Small intestine (tissue), 7 donors: ENCODE results near the gene CDKN2C. TPM values are rescaled to one million over a fixed set of nuclear protein-coding genes. Genes with fewer than 3 reads are reported as not detected.

Source experiments
- DNase-seq, 2 donors: peaks; one replicate each; pipeline versions ENCODE4 v3.0.0 to v3.0.0-alpha.2; 2013
- FAIRE-seq: peaks from 2 replicates; lab custom pipeline; 2012; peaks lifted over from hg19 to GRCh38; lab: Jason Lieb, UNC
- H3K27ac ChIP-seq, 3 donors: one replicate each; pipeline ENCODE4 v1.5.1; 2013; ENCODE audit warnings: low read length in 2 of 3, mild to moderate bottlenecking in 2 of 3, control low read depth in 1 of 3, inconsistent platforms in 1 of 3, low read depth in 1 of 3, moderate library complexity in 1 of 3
- H3K27me3 ChIP-seq, 3 donors: one replicate each; pipeline ENCODE4 v1.6.1; 2013; ENCODE audit warnings: low read length in 3 of 3, inconsistent platforms in 1 of 3; ENCODE audit not compliant: control insufficient read depth in 3 of 3, insufficient read depth in 3 of 3
- H3K36me3 ChIP-seq, 3 donors: one replicate each; pipeline ENCODE4 v1.6.1; 2013; ENCODE audit warnings: low read length in 3 of 3, inconsistent platforms in 1 of 3, low read depth in 1 of 3, mild to moderate bottlenecking in 1 of 3, moderate library complexity in 1 of 3; ENCODE audit not compliant: control insufficient read depth in 3 of 3, insufficient read depth in 2 of 3
- H3K4me1 ChIP-seq, 3 donors: one replicate each; pipeline ENCODE4 v1.6.1; 2013; ENCODE audit warnings: low read length in 2 of 3, inconsistent platforms in 1 of 3, low read depth in 1 of 3, mild to moderate bottlenecking in 1 of 3, moderate library complexity in 1 of 3; ENCODE audit not compliant: control insufficient read depth in 3 of 3, insufficient read depth in 2 of 3
- H3K4me3 ChIP-seq, 3 donors: one replicate each; pipeline ENCODE4 v1.5.1; 2013; ENCODE audit warnings: low read length in 3 of 3, control low read depth in 1 of 3, inconsistent platforms in 1 of 3, low read depth in 1 of 3, mild to moderate bottlenecking in 1 of 3, moderate library complexity in 1 of 3
- H3K9me3 ChIP-seq, 2 donors: one replicate each; pipeline ENCODE4 v1.6.1; 2013; ENCODE audit warnings: low read depth in 1 of 2, low read length in 1 of 2; ENCODE audit not compliant: control insufficient read depth in 2 of 2, insufficient read depth in 1 of 2
- WGBS, 3 donors: extraction: QIAGEN DNeasy Blood & Tissue Kit; methylation state at CpG; one replicate each; pipeline ENCODE4 v1.1.7; 2013; 5-methylcytosine and 5-hydroxymethylcytosine counted together
- polyA plus RNA-seq, 4 donors: library from polyadenylated mRNA; stranded (reverse) in 3 of 4; unstranded in 1 of 4; fragments of 200-250 nt in 3 of 4; fragments of 120-200 nt in 1 of 4; gene quantifications; one replicate each; pipeline versions ENCODE4 v1.2.1 to v1.2.3, GENCODE V29; 2013
- donor health status: healthy with polysubstance abuse.
- donor health status: control.
- donor health status: control.
- donor health status: Bipolar disorder and iron deficiency.
- donor health status: healthy.

Gene CDKN2C
- polyA plus RNA-seq, 4 donors, result 3.9 to 18.3 (median 13.8) TPM

DNA sequence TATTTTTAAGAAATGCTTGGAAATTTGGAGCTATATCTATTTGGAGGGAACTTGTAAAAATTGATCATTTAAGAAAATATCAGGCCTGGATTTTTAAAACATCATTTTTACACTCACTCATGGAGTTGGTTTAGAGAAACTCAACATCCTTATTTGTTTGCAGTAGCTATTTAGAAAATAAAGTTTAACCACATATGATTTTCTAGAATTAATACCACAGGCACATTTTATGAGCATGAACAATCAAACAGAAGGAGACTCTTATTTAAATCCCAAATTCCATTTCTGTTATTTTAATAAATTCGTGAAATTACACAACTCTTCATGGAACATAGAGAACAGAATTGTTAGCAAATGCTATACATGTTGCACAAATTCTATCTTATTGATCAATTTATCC lies 3.2 kb downstream of the CDKN2C start:
- H3K27me3 ChIP-seq, result peaks cover 0 to 56% (median 0%) of the 10 kb centered on the region in 3 donors
- DNase-seq, result no peak
- H3K9me3 ChIP-seq, result no peaks in the 10 kb centered on the region
- no peak for FAIRE-seq
- 95 to 98% (median 97%) methylated on average over 1 of the region's 1 CpG for WGBS, 3 donors
- H3K36me3 ChIP-seq, result no peaks in the 10 kb centered on the region
- H3K27ac ChIP-seq, result no peak overlapping the region
- H3K4me3 ChIP-seq, result no peak overlapping the region
- H3K4me1 ChIP-seq, result peaks cover 0 to 20% (median 0%) of the 10 kb centered on the region in 3 donors

DNA sequence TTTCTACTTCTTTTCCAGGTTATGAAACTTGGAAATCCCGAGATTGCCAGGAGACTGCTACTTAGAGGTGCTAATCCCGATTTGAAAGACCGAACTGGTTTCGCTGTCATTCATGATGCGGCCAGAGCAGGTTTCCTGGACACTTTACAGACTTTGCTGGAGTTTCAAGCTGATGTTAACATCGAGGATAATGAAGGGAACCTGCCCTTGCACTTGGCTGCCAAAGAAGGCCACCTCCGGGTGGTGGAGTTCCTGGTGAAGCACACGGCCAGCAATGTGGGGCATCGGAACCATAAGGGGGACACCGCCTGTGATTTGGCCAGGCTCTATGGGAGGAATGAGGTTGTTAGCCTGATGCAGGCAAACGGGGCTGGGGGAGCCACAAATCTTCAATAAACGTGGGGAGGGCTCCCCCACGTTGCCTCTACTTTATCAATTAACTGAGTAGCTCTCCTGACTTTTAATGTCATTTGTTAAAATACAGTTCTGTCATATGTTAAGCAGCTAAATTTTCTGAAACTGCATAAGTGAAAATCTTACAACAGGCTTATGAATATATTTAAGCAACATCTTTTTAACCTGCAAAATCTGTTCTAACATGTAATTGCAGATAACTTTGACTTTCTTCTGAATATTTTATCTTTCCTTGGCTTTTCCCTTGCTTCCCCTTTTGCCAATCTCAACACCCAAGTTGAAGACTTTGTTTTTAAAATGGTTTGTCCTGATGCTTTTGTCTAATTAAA lies 4.0 kb downstream of the CDKN2C start:
- H3K36me3 ChIP-seq, result no peaks in the 10 kb centered on the region
- H3K4me1 ChIP-seq, result peaks cover 0 to 25% (median 0%) of the 10 kb centered on the region in 3 donors
- FAIRE-seq, result no peak
- DNase-seq, result no peak
- H3K27me3 ChIP-seq, result peaks cover 0 to 64% (median 0%) of the 10 kb centered on the region in 3 donors
- 91 to 94% (median 91%) methylated on average over 13 of the region's 13 CpGs for WGBS, 3 donors
- no peak overlapping the region for H3K27ac ChIP-seq
- no peak overlapping the region for H3K4me3 ChIP-seq
- H3K9me3 ChIP-seq, result no peaks in the 10 kb centered on the region

DNA sequence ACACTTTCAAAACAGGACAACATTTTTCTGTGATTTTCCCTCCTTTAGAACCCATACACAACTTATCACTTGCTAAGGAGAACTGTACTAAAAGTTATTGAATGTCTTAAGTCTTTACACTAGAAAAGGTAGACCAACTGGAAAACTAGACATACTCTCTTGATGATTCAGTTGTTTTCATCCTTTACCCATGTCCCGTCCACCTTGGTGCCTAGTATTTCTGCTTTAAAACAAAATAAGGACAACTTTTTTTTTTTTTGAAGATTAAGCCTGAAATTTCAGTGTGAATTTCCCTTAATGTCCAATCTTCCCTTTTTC lies 4.5 kb downstream of the CDKN2C start:
- FAIRE-seq (no peak), DNase-seq (no peak)
- Histone ChIP-seq H3K36me3 (no peaks in the 10 kb centered on the region), H3K27me3 (peaks cover 0 to 63% (median 0%) of the 10 kb centered on the region in 3 donors), H3K9me3 (no peaks in the 10 kb centered on the region), H3K27ac (no peak overlapping the region), H3K4me1 (peaks cover 0 to 25% (median 0%) of the 10 kb centered on the region in 3 donors), H3K4me3 (no peak overlapping the region)
- 86 to 93% (median 89%) methylated on average over 1 of the region's 1 CpG for WGBS, 3 donors

DNA sequence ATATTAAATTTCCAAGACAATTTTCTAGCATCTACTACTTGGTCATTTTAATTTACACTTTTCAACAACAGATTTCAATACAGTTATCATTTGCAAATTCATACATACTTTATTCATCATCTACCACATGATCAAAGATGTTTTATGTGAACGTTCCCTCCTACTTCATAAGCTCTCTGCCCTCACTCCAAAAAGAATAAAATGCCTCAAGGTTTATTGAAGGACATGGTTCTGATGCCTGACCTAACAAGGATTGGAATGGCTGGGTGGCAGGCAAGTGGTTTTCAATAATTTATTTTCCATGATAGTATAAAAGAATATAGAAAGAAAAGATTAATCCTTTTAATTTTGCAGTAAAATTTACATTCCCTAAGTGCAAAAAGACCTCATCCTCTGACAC lies 5.4 kb downstream of the CDKN2C start:
- no peak for DNase-seq
- H3K4me3 ChIP-seq, result no peak overlapping the region

DNA sequence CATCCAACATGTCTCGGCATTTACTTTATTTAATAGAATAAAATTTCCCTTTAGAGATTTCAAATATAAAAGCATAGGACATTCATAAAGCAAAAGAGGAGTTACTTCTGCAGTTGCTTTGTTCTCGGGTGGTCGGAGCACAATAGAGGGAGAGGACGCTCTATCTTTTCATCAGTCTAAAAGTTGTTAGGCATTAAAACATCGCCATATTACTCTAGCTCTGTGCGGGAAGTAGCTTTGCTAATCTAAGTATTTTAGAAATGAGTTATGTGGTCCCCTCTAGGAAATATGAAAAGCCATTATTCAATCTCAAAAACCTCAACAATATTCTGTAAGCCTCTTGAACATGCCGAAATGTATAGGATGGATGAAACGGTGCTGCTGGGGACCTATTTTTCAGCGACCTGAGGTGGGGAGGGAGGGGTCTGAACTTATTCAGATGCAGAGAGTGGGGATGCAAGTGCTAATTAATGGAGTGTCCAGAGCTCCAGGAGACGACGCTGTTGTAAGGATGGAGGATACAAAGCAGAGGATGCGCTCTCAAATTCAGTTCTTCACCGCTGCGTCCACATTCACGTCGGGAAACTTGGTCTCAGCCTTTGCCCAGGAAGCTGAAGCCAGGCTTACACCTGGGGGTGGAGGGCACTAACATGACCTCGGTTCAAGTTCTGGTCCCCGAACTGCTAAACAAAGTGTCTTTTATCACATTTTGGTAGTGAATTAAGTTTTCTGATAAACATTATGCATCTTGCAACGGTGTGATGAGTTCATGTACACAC lies 6.3 kb downstream of the CDKN2C start:
- FAIRE-seq (no peak), DNase-seq (no peak)
- Histone ChIP-seq H3K4me1 (peaks cover 0 to 14% (median 0%) of the 10 kb centered on the region in 3 donors), H3K27me3 (peaks cover 0 to 50% (median 0%) of the 10 kb centered on the region in 3 donors), H3K9me3 (no peaks in the 10 kb centered on the region), H3K27ac (no peak overlapping the region), H3K4me3 (peak overlapping the region in 1 of 3 donors; percentile 84), H3K36me3 (no peaks in the 10 kb centered on the region)
- WGBS, 3 donors, result 47 to 59% (median 55%) methylated on average over 19 of the region's 19 CpGs

More for the DNA sequence above, 5.4 kb downstream of the CDKN2C start:
- Histone ChIP-seq H3K36me3 (no peaks in the 10 kb centered on the region), H3K27me3 (peaks cover 0 to 58% (median 0%) of the 10 kb centered on the region in 3 donors), H3K4me1 (peaks cover 0 to 18% (median 0%) of the 10 kb centered on the region in 3 donors), H3K9me3 (no peaks in the 10 kb centered on the region), H3K27ac (no peak overlapping the region)
- FAIRE-seq, result no peak
- 83 to 88% (median 83%) methylated on average over 1 of the region's 1 CpG for WGBS, 3 donors

DNA sequence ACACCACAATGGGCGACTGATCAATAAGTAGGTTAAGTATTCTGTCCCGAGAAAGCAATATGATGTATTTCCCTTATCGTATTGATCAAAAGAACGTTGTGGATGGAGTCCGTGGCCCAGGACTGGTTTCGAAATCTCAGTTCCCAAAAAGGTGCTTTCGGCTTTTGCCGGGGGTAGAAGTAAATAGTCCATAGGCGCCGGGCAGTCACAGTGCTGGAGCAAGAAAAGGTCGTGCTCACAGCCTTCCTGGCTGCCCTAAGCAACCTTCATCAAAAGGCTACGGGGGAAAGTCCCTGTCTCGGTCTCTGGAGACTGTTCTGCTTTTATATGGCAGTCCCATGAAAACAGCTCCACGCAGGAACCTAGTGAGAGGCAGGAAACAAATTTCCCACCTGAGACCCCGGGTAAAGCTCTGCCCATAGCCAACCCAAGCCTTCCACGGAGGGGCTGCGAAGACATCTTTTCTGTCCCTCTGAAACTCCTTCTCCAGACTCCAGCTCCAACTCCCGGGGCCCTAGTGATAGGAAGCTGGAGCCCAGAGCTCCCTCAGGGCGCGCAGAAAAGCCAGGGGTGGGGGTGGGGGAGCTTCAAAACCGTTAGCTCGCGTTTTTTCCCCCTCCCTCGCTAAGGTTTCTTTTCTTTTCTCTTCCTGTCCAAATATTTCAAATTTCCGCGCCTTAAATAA lies 7.0 kb downstream of the CDKN2C start:
- FAIRE-seq, result no peak
- Histone ChIP-seq H3K27ac (peak overlapping the region in 2 of 3 donors; percentile 85 to 92), H3K27me3 (peaks cover 0 to 50% (median 0%) of the 10 kb centered on the region in 3 donors)

DNA sequence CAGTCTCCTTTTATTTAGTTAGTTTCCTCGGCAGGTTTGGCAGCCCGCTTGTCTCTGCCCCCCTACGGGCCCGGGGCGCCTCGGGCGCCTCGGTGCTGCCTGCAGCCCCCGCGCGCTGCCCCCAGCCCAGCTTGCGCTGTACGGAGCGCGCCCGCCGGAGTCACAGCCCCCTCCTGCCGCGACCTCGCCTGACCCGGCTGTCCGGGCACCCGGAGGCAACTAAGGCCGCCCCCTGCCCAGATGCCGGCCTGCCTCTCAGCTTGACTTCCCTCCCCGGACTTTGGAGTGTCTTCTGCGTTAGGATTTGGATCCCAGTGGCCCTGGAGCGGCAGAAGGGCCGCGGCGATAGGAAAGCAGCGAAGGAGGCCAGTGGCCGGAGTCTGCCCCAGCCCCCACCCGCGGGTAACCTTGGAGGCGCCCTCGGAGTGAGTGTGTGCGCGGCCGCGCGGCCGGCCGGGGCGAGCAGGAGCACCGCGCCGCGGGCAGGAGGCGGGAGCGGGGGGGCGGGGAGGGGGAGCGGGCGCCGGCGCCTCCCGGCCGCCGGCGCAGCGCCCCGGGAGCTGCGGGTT lies 7.6 kb downstream of the CDKN2C start:
- H3K4me3 ChIP-seq, result peak overlapping the region; percentile 39 to 84 (median 70)
- no peak for FAIRE-seq
- H3K27ac ChIP-seq, result peak overlapping the region in 2 of 3 donors; percentile 85 to 92
- WGBS, 3 donors, result 0 to 1% (median 1%) methylated on average over 33 to 63 of the region's 63 CpGs
- H3K36me3 ChIP-seq, result no peaks in the 10 kb centered on the region
- H3K9me3 ChIP-seq, result no peaks in the 10 kb centered on the region
- peaks cover 0 to 49% (median 0%) of the 10 kb centered on the region in 3 donors for H3K27me3 ChIP-seq
- peak; percentile 44 to 54 for DNase-seq
- H3K4me1 ChIP-seq, result peaks cover 0 to 14% (median 0%) of the 10 kb centered on the region in 3 donors

More for the DNA sequence above, 7.0 kb downstream of the CDKN2C start:
- WGBS, 3 donors, result 1 to 3% (median 1%) methylated on average over 26 of the region's 26 CpGs
- H3K4me1 ChIP-seq, result peaks cover 0 to 14% (median 0%) of the 10 kb centered on the region in 3 donors
- no peaks in the 10 kb centered on the region for H3K9me3 ChIP-seq
- DNase-seq, result peak in 1 of 2 donors; percentile 28
- H3K4me3 ChIP-seq, result peak overlapping the region; percentile 39 to 84 (median 70)
- H3K36me3 ChIP-seq, result no peaks in the 10 kb centered on the region
